ENCODE data around the gene GREB1L.

Gene GREB1L

GRCh38 chr18:21452796-21453510 lies 210.9 kb downstream of the GREB1L start:
- no peak for TF ChIP-seq CTCF (IDR thresholded peaks at IDR 0.05; ENCODE audit: insufficient read depth, low read depth, low read length, missing control alignments)
- H3K4me3 ChIP-seq (ENCODE audit: low read length): no peak overlapping the region
- no peak for DNase-seq (ENCODE audit: low read depth)

GRCh38 chr18:21453511-21453901 lies 211.5 kb downstream of the GREB1L start:
- peak; percentile 8 for DNase-seq (ENCODE audit: low read depth)
- H3K4me3 ChIP-seq (ENCODE audit: low read length): no peak overlapping the region
- TF ChIP-seq CTCF (IDR thresholded peaks at IDR 0.05; ENCODE audit: insufficient read depth, low read depth, low read length, missing control alignments): no peak

- no peak overlapping the region for H3K4me3 ChIP-seq (ENCODE audit: low read length)
- no peak for TF ChIP-seq CTCF (IDR thresholded peaks at IDR 0.05; ENCODE audit: insufficient read depth, low read depth, low read length, missing control alignments)
- DNase-seq (ENCODE audit: low read depth): no peak
Measured at GRCh38 chr18:21454725-21455124, 212.7 kb downstream of the GREB1L start.

GRCh38 chr18:21456428-21457178 lies 214.6 kb downstream of the GREB1L start:
- DNase-seq (ENCODE audit: low read depth): no peak
- H3K4me3 ChIP-seq (ENCODE audit: low read length): no peak overlapping the region
- TF ChIP-seq CTCF (IDR thresholded peaks at IDR 0.05; ENCODE audit: insufficient read depth, low read depth, low read length, missing control alignments): no peak

GRCh38 chr18:21457179-21457535 lies 215.1 kb downstream of the GREB1L start:
- H3K4me3 ChIP-seq (ENCODE audit: low read length): no peak overlapping the region
- no peak for DNase-seq (ENCODE audit: low read depth)
- TF ChIP-seq CTCF (IDR thresholded peaks at IDR 0.05; ENCODE audit: insufficient read depth, low read depth, low read length, missing control alignments): no peak

GRCh38 chr18:21458310-21458709 lies 216.3 kb downstream of the GREB1L start:
- TF ChIP-seq CTCF (IDR thresholded peaks at IDR 0.05; ENCODE audit: insufficient read depth, low read depth, low read length, missing control alignments): no peak
- DNase-seq (ENCODE audit: low read depth): no peak
- no peak overlapping the region for H3K4me3 ChIP-seq (ENCODE audit: low read length)

Measured in epithelial cell of esophagus (primary cell).